ENCODE results near the gene VSTM1.

- TF ChIP-seq BACH2 (CRISPR knock-in tag; IDR thresholded peaks at IDR 0.05; ENCODE audit: borderline replicate concordance) (no peak), PATZ1 (CRISPR knock-in tag; IDR thresholded peaks at IDR 0.05; ENCODE audit: borderline replicate concordance) (no peak), TSHZ2 (CRISPR knock-in tag; IDR thresholded peaks at IDR 0.05) (no peak), CREB5 (CRISPR knock-in tag; IDR thresholded peaks at IDR 0.05; ENCODE audit: low read depth) (no peak), ZNF565 (CRISPR knock-in tag; conservative IDR thresholded peaks at IDR 0.05; ENCODE audit: low read depth) (no peak), ZFP3 (CRISPR knock-in tag; IDR thresholded peaks at IDR 0.05) (no peak), ARNTL (CRISPR knock-in tag; IDR thresholded peaks at IDR 0.05; ENCODE audit: borderline replicate concordance, low read depth) (no peak), OSR1 (CRISPR knock-in tag; IDR thresholded peaks at IDR 0.05) (no peak), ZFP30 (CRISPR knock-in tag; IDR thresholded peaks at IDR 0.05) (no peak), RARB (CRISPR knock-in tag; IDR thresholded peaks at IDR 0.05) (no peak), ESRRG (CRISPR knock-in tag; IDR thresholded peaks at IDR 0.05) (no peak), TOX (CRISPR knock-in tag; IDR thresholded peaks at IDR 0.05; ENCODE audit: borderline replicate concordance) (no peak), GLIS3 (CRISPR knock-in tag; IDR thresholded peaks at IDR 0.05) (no peak)
These were observed 23.7 kb downstream of the VSTM1 start for GRCh38 chr19:54040003-54040402.
